ENCODE results near the gene ASPM.
"Not testable (repeated sequence)": the region's sequence is repeated elsewhere in the genome, so short reads cannot be mapped to it uniquely, and the experiment has no call there.

DNA sequence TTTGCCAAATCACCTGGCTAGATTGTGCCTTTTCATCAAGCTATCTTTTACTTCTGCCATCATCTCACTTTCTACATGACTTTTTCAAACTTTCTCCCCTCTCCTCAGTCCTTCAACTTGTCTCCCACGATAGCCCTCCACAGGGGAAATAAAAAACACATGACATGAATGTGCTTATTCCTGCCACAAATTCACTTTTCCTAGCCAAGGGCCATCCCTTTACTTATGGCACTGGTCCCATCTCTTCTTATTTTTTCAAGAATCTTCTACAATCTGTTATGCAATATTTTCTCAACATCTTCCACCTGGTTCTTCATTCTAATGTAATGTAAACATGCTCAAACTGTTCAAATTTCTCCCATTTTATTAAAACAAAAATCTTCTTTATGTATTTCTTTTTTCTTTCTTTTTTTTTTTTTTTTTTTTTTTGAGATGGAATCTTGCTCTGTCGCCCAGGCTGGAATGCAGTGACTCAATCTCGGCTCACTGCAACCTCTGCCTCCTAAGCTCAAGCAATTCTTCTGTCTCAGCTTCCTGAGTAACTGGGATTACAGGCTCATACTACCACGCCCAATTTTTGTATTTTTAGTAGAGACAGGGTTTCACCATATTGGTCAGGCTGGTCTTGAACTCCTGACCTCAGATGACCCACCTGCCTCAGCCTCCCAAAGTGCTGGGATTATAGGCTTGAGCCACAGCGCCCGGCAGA, 111.7 kb downstream of the ASPM start:
- not testable (repeated sequence) for TF ChIP-seq YY1 (IDR thresholded peaks at IDR 0.05; ENCODE audit: insufficient read depth, insufficient read length); ZNF274 (IDR thresholded peaks at IDR 0.05; ENCODE audit: low read depth, low read length)
